Measurements from ENCODE around the gene PPP1R12A.
"Not testable (repeated sequence)": the region's sequence is repeated elsewhere in the genome, so short reads cannot be mapped to it uniquely, and the experiment has no call there.

The PPP1R12A gene

DNA sequence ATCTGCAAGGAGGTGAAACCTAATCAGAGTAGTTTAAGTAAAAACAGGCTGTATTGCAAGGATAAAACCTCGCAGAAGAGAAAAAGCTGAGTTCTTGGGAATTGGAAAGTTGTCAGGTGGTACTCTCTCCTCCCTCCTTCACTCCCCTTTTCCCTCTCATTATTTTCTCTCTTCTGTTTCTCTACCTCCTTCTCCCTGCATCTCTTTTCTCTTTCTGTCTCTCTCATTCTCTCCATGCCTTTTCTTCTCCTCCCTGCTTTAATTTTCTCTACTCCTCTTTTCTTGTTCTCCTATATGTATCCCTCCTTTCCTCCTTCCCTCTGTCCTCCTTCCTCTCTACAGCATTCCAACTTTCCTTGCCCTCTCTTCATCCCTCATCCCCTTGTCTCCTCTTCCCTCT lies 14.2 kb upstream of the PPP1R12A start:
- Histone ChIP-seq H3K4me2 (ENCODE audit: low read length) (no peak overlapping the region), H3K79me2 (no peaks in the 10 kb centered on the region), H2AFZ (no peak overlapping the region), H3K27me3 (ENCODE audit: control insufficient read depth, insufficient read depth, low read length) (no peaks in the 10 kb centered on the region), H3K9ac (no peak overlapping the region), H3K27ac (no peak overlapping the region), H3K4me1 (no peaks in the 10 kb centered on the region), H3K4me3 (ENCODE audit: low read depth, low read length) (no peak overlapping the region), H3K36me3 (ENCODE audit: control insufficient read depth, insufficient read depth, low read length) (no peaks in the 10 kb centered on the region), H3K9me3 (ENCODE audit: control insufficient read depth, low read length) (no peaks in the 10 kb centered on the region)
- TF ChIP-seq, protein P1, sequence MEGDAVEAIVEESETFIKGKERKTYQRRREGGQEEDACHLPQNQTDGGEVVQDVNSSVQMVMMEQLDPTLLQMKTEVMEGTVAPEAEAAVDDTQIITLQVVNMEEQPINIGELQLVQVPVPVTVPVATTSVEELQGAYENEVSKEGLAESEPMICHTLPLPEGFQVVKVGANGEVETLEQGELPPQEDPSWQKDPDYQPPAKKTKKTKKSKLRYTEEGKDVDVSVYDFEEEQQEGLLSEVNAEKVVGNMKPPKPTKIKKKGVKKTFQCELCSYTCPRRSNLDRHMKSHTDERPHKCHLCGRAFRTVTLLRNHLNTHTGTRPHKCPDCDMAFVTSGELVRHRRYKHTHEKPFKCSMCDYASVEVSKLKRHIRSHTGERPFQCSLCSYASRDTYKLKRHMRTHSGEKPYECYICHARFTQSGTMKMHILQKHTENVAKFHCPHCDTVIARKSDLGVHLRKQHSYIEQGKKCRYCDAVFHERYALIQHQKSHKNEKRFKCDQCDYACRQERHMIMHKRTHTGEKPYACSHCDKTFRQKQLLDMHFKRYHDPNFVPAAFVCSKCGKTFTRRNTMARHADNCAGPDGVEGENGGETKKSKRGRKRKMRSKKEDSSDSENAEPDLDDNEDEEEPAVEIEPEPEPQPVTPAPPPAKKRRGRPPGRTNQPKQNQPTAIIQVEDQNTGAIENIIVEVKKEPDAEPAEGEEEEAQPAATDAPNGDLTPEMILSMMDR (IDR thresholded peaks at IDR 0.05): no peak

DNA sequence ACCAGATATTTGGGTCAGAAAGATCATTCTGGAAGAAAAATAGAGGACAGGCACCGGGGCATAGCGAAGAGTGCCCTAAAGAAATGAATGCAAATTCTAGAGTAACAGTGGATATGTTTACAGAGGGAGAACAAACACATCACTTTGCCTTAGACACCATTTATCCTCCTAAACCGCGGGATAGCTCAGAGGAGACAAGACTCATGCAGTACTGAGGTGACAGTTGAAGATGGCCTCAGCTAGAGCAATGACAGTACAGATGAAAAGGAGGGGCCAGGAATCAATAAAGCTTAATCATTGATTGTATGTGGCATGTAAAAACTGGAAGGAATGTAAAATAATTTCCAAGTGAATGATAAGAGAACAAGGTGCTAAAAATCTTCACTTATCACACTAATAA lies 10.5 kb upstream of the PPP1R12A start:
- no peak overlapping the region for H3K4me2 ChIP-seq (ENCODE audit: low read length)
- H3K9me3 ChIP-seq (ENCODE audit: control insufficient read depth, low read length): no peaks in the 10 kb centered on the region
- no peaks in the 10 kb centered on the region for H3K36me3 ChIP-seq (ENCODE audit: control insufficient read depth, insufficient read depth, low read length)
- no peaks in the 10 kb centered on the region for H3K27me3 ChIP-seq (ENCODE audit: control insufficient read depth, insufficient read depth, low read length)
- TF ChIP-seq, protein P1 (IDR thresholded peaks at IDR 0.05): no peak
- H3K9ac ChIP-seq: no peak overlapping the region
- H3K79me2 ChIP-seq: no peaks in the 10 kb centered on the region
- H3K4me3 ChIP-seq (ENCODE audit: low read depth, low read length): no peak overlapping the region
- no peak overlapping the region for H3K27ac ChIP-seq
- H3K4me1 ChIP-seq: no peaks in the 10 kb centered on the region
- no peak overlapping the region for H2AFZ ChIP-seq

GRCh38 chr12:79944565-79944964 lies 9.7 kb upstream of the PPP1R12A start:
- H3K79me2 ChIP-seq: no peaks in the 10 kb centered on the region

GRCh38 chr12:79942846-79943245 lies 7.9 kb upstream of the PPP1R12A start:
- not testable (repeated sequence) for H3K9me3 ChIP-seq (ENCODE audit: control insufficient read depth, low read length); H3K79me2 ChIP-seq; H2AFZ ChIP-seq; H3K4me1 ChIP-seq; H3K9ac ChIP-seq; H3K27me3 ChIP-seq (ENCODE audit: control insufficient read depth, insufficient read depth, low read length); H3K27ac ChIP-seq; H3K4me3 ChIP-seq (ENCODE audit: low read depth, low read length); H3K36me3 ChIP-seq (ENCODE audit: control insufficient read depth, insufficient read depth, low read length); H3K4me2 ChIP-seq (ENCODE audit: low read length)

More at GRCh38 chr12:79944565-79944964, 9.7 kb upstream of the PPP1R12A start:
- Histone ChIP-seq H2AFZ (no peak overlapping the region), H3K9ac (no peak overlapping the region), H3K27ac (no peak overlapping the region), H3K27me3 (ENCODE audit: control insufficient read depth, insufficient read depth, low read length) (no peaks in the 10 kb centered on the region), H3K4me2 (ENCODE audit: low read length) (no peak overlapping the region), H3K9me3 (ENCODE audit: control insufficient read depth, low read length) (no peaks in the 10 kb centered on the region), H3K36me3 (ENCODE audit: control insufficient read depth, insufficient read depth, low read length) (no peaks in the 10 kb centered on the region), H3K4me3 (ENCODE audit: low read depth, low read length) (no peak overlapping the region), H3K4me1 (no peaks in the 10 kb centered on the region)
- TF ChIP-seq, protein P1 (IDR thresholded peaks at IDR 0.05): no peak

- H3K9me3 ChIP-seq (ENCODE audit: control insufficient read depth, low read length): no peaks in the 10 kb centered on the region
- H3K27ac ChIP-seq: no peak overlapping the region
- no peaks in the 10 kb centered on the region for H3K36me3 ChIP-seq (ENCODE audit: control insufficient read depth, insufficient read depth, low read length)
- no peaks in the 10 kb centered on the region for H3K27me3 ChIP-seq (ENCODE audit: control insufficient read depth, insufficient read depth, low read length)
- no peaks in the 10 kb centered on the region for H3K4me1 ChIP-seq
- no peak overlapping the region for H2AFZ ChIP-seq
- H3K79me2 ChIP-seq: no peaks in the 10 kb centered on the region
- no peak overlapping the region for H3K4me3 ChIP-seq (ENCODE audit: low read depth, low read length)
- H3K9ac ChIP-seq: no peak overlapping the region
- no peak overlapping the region for H3K4me2 ChIP-seq (ENCODE audit: low read length)
- TF ChIP-seq, protein P1 (IDR thresholded peaks at IDR 0.05): no peak
Observed at GRCh38 chr12:79939728-79940310, 4.9 kb upstream of the PPP1R12A start.
